Loucy (cell line): ENCODE measurements around the gene CABP2.
"Not testable (repeated sequence)": the region's sequence is repeated elsewhere in the genome, so short reads cannot be mapped to it uniquely, and the experiment has no call there.

Experiments used
- H2AFZ ChIP-seq: fragments of 200-600 bp; sonication (generic); 2 replicates; pipeline ENCODE4 v1.6.0; 2016; ENCODE audit warnings: antibody characterized with exemption, mild to moderate bottlenecking, low read length, moderate library complexity
- H3F3A ChIP-seq: fragments of 200-600 bp; 2 replicates; pipeline ENCODE4 v1.6.0; 2016; ENCODE audit warnings: antibody characterized with exemption, low read depth, mild to moderate bottlenecking
- H3K27me3 ChIP-seq: fragments of 200-600 bp; sonication (generic); 2 replicates; pipeline ENCODE4 v1.6.1; 2014; ENCODE audit warnings: low read length, mild to moderate bottlenecking; ENCODE audit not compliant: insufficient read depth, poor library complexity, severe bottlenecking
- H3K36me3 ChIP-seq: fragments of 200-600 bp; sonication (generic); 2 replicates; pipeline ENCODE4 v1.6.1; 2016; ENCODE audit warnings: low read length; ENCODE audit not compliant: insufficient read depth
- H3K4me1 ChIP-seq: fragments of 200-600 bp; sonication (generic); 2 replicates; pipeline ENCODE4 v1.5.1; 2014; ENCODE audit warnings: low read length, mild to moderate bottlenecking; ENCODE audit not compliant: insufficient read depth, poor library complexity, severe bottlenecking
- H3K4me2 ChIP-seq: fragments of 200-600 bp; sonication (generic); 2 replicates; pipeline ENCODE4 v1.6.0; 2014; ENCODE audit warnings: antibody characterized with exemption, low read length, low read depth, mild to moderate bottlenecking; ENCODE audit not compliant: poor library complexity, severe bottlenecking
- H3K4me3 ChIP-seq: fragments of 200-600 bp; sonication (generic); 2 replicates; pipeline ENCODE4 v1.5.1; 2014; ENCODE audit warnings: low read length, mild to moderate bottlenecking, mixed read lengths; ENCODE audit not compliant: poor library complexity, severe bottlenecking
- H3K79me2 ChIP-seq: fragments of 200-600 bp; sonication (generic); 2 replicates; pipeline ENCODE4 v1.6.1; 2014; ENCODE audit warnings: low read length; ENCODE audit not compliant: insufficient read depth
- H3K9ac ChIP-seq: fragments of 200-600 bp; sonication (generic); 2 replicates; pipeline ENCODE4 v1.6.0; 2014; ENCODE audit warnings: mild to moderate bottlenecking, low read depth, low read length, moderate library complexity; ENCODE audit not compliant: poor library complexity, severe bottlenecking
- H3K9me2 ChIP-seq: fragments of 200-600 bp; sonication (generic); replicated peaks from 2 replicates; pipeline ENCODE4 v1.6.1; 2016; ENCODE audit warnings: low read depth, low read length, mixed read lengths
- H3K9me3 ChIP-seq: fragments of 200-600 bp; sonication (generic); 2 replicates; pipeline ENCODE4 v1.6.1; 2014; ENCODE audit warnings: mild to moderate bottlenecking, antibody characterized with exemption, low read length, low read depth; ENCODE audit not compliant: insufficient read depth
- H4K20me1 ChIP-seq: fragments of 200-600 bp; sonication (generic); 2 replicates; pipeline ENCODE4 v1.6.0; 2014; ENCODE audit warnings: antibody characterized with exemption, low read length, mild to moderate bottlenecking; ENCODE audit not compliant: insufficient read depth, poor library complexity, severe bottlenecking
- CTCF ChIP-seq: fragments of 200-600 bp; sonication (generic); conservative IDR thresholded peaks from 2 replicates; pipeline ENCODE4 v1.5.1; 2014; ENCODE audit warnings: mild to moderate bottlenecking, antibody characterized with exemption, low read length
- EZH2phosphoT487 ChIP-seq: fragments of 200-600 bp; IDR thresholded peaks from 2 replicates; pipeline ENCODE4 v1.6.1; 2018; ENCODE audit warnings: antibody characterized with exemption, mild to moderate bottlenecking, moderate library complexity, borderline replicate concordance

CABP2 gene

GRCh38 chr11:67561971-67562619, 38.8 kb upstream of the CABP2 start:
- Histone ChIP-seq H3K9ac (no peak overlapping the region), H3K9me3 (no peaks in the 10 kb centered on the region), H3F3A (no peaks in the 10 kb centered on the region), H3K4me3 (no peak overlapping the region), H2AFZ (no peak overlapping the region), H3K9me2 (no peaks in the 10 kb centered on the region), H3K27me3 (no peaks in the 10 kb centered on the region), H3K79me2 (no peaks in the 10 kb centered on the region), H3K4me1 (no peaks in the 10 kb centered on the region), H3K36me3 (no peaks in the 10 kb centered on the region), H4K20me1 (no peaks in the 10 kb centered on the region), H3K4me2 (no peak overlapping the region)
- TF ChIP-seq EZH2phosphoT487 (no peak), CTCF (no peak)

GRCh38 chr11:67558084-67558772, 35.0 kb upstream of the CABP2 start:
- no peaks in the 10 kb centered on the region for H4K20me1 ChIP-seq
- H3F3A ChIP-seq: no peaks in the 10 kb centered on the region
- H3K9ac ChIP-seq: no peak overlapping the region
- TF ChIP-seq EZH2phosphoT487: no peak
- no peak for TF ChIP-seq CTCF
- H3K9me2 ChIP-seq: no peaks in the 10 kb centered on the region
- no peak overlapping the region for H2AFZ ChIP-seq
- no peaks in the 10 kb centered on the region for H3K36me3 ChIP-seq
- H3K9me3 ChIP-seq: no peaks in the 10 kb centered on the region
- no peak overlapping the region for H3K4me3 ChIP-seq
- no peaks in the 10 kb centered on the region for H3K4me1 ChIP-seq
- no peak overlapping the region for H3K4me2 ChIP-seq
- H3K27me3 ChIP-seq: no peaks in the 10 kb centered on the region
- H3K79me2 ChIP-seq: no peaks in the 10 kb centered on the region

- no peaks in the 10 kb centered on the region for H3K9me2 ChIP-seq
- no peak overlapping the region for H3K9ac ChIP-seq
- no peaks in the 10 kb centered on the region for H3K27me3 ChIP-seq
- no peaks in the 10 kb centered on the region; the same call in 1 of the 2 replicates for H3K9me3 ChIP-seq
- H3K4me2 ChIP-seq: no peak overlapping the region
- H3F3A ChIP-seq: no peaks in the 10 kb centered on the region
- no peaks in the 10 kb centered on the region for H3K36me3 ChIP-seq
- H3K4me1 ChIP-seq: no peaks in the 10 kb centered on the region
- no peaks in the 10 kb centered on the region for H4K20me1 ChIP-seq
- no peak overlapping the region for H3K4me3 ChIP-seq
- no peaks in the 10 kb centered on the region for H3K79me2 ChIP-seq
- TF ChIP-seq CTCF: no peak
- TF ChIP-seq EZH2phosphoT487: no peak
- H2AFZ ChIP-seq: no peak overlapping the region
These were observed 33.0 kb upstream of the CABP2 start for GRCh38 chr11:67556244-67556643.

- H3K36me3 ChIP-seq, H3F3A ChIP-seq, H2AFZ ChIP-seq, H4K20me1 ChIP-seq, H3K27me3 ChIP-seq, H3K4me3 ChIP-seq, H3K9ac ChIP-seq, H3K4me1 ChIP-seq, H3K9me2 ChIP-seq, H3K9me3 ChIP-seq, H3K4me2 ChIP-seq, H3K79me2 ChIP-seq: not testable (repeated sequence)
These were observed 28.5 kb upstream of the CABP2 start for GRCh38 chr11:67551697-67552096.
